Heart left ventricle (tissue), 16 donors: ENCODE results near the gene MC1R. TPM values are rescaled to one million over a fixed set of nuclear protein-coding genes. Genes with fewer than 3 reads are reported as not detected.
"Not testable (repeated sequence)": the region's sequence is repeated elsewhere in the genome, so short reads cannot be mapped to it uniquely, and the experiment has no call there.

Source experiments
- ATAC-seq, 4 donors: fragments of 200-7000 bp; cut with Tn5 transposase; one replicate each; pipeline ENCODE4 v1.9.1; 2020 to 2022; ENCODE audit warnings: moderate library complexity in 4 of 4, mild to moderate bottlenecking in 3 of 4, moderate number of reproducible peaks in 1 of 4
- DNase-seq, 5 donors: peaks; one replicate each; pipeline ENCODE4 v3.0.0-alpha.2; 2020
- H3K27ac ChIP-seq, 12 donors: fragments of 200-600 bp; sonication (generic) in 4 of 12; one replicate each; pipeline versions ENCODE4 v1.5.0 to v1.8.0; 2016 to 2022; ENCODE audit warnings: mild to moderate bottlenecking in 2 of 12
- H3K27me3 ChIP-seq, 9 donors: fragments of 200-600 bp; sonication (generic) in 2 of 9; one replicate each; pipeline versions ENCODE4 v1.5.1 to v1.8.0; 2016 to 2022; ENCODE audit warnings: mild to moderate bottlenecking in 3 of 9
- H3K36me3 ChIP-seq, 9 donors: fragments of 200-600 bp; sonication (generic) in 2 of 9; one replicate each; pipeline versions ENCODE4 v1.5.0 to v1.8.0; 2018 to 2022; ENCODE audit warnings: mild to moderate bottlenecking in 2 of 9
- H3K4me1 ChIP-seq, 12 donors: fragments of 200-600 bp; sonication (generic) in 4 of 12; one replicate each; pipeline versions ENCODE4 v1.5.0 to v1.8.0; 2016 to 2022; ENCODE audit warnings: mild to moderate bottlenecking in 3 of 12
- H3K4me3 ChIP-seq, 12 donors: fragments of 200-600 bp; sonication (generic) in 4 of 12; one replicate each; pipeline versions ENCODE4 v1.5.0 to v1.8.0; 2017 to 2022; ENCODE audit warnings: mild to moderate bottlenecking in 9 of 12, moderate library complexity in 4 of 12
- H3K9me3 ChIP-seq, 12 donors: fragments of 200-600 bp; sonication (generic) in 4 of 12; one replicate each; pipeline versions ENCODE4 v1.5.0 to v1.8.0; 2016 to 2022; ENCODE audit warnings: mild to moderate bottlenecking in 1 of 12
- POLR2A ChIP-seq, 2 donors: fragments of 450-650 bp; IDR thresholded peaks; one replicate each; pipeline ENCODE4 v1.6.1; 2017; ENCODE audit warnings: antibody characterized with exemption in 2 of 2, mild to moderate bottlenecking in 2 of 2, moderate library complexity in 2 of 2
- WGBS, 4 donors: extraction: QIAGEN DNeasy Blood & Tissue Kit in 2 of 4; methylation state at CpG; one replicate each; pipeline versions ENCODE4 v1.1.5 to v1.1.7; 2013 to 2018; 5-methylcytosine and 5-hydroxymethylcytosine counted together
- intact Hi-C, 10 donors: fragments of 100-400 bp; cut with DNase I; formaldehyde crosslinking; loops; one replicate each; pipeline versions ENCODE4 v1.11.1 to v1.14.2; 2022
- polyA plus RNA-seq, 2 donors: library from polyadenylated mRNA; stranded (reverse); fragments of 200-250 nt; gene quantifications; one replicate each; pipeline ENCODE4 v1.2.3, GENCODE V29; 2013
- total RNA-seq, 9 donors: library from RNA; depleted of rRNA in 2 of 9; stranded (reverse); fragments of >200 nt in 2 of 9; fragmentation: NEBNext Ultra II Directional in 3 of 9; extraction: Animal tissue kit (Norgen Biotek cat#: 25700) in 3 of 9; gene quantifications; one replicate each; pipeline versions ENCODE4 v1.1.0 to v1.2.4, GENCODE V29; 2016 to 2023
- TF ChIP-seq, protein P1 (sequence below), 12 donors: fragments of 200-600 bp; sonication (generic) in 4 of 12; IDR thresholded peaks; one replicate each; pipeline versions ENCODE4 v1.5.0 to v1.8.0; 2018 to 2022; ENCODE audit warnings: antibody characterized with exemption in 12 of 12, mild to moderate bottlenecking in 5 of 12
- donor health status: ischemic (EF 13 %, LVEDD 7.1; RV severe dilation, severe dysfunction).
- donor health status: healthy with polysubstance abuse.
- donor health status: DM: no; HTN: yes; CAD: no.
- donor health status: DM: no; HTN: no; CAD: no.
- donor health status: ischemic (EF 25% LVEDD 6.9; RV normal size, moderate dysfunction).
- donor health status: ischemic (EF 25% LVEDD 5.7; RV mildly dilated, moderate dysfunction).
- donor health status: healthy.
- donor health status: DM: yes; HTN: yes; CAD: no.
- donor health status: ischemic (EF 35%, LVEDD 5.7; RV mildly dilated, moderate dysfunction).
- donor health status: nonischemic (EF 11% LVEDD 7.7; RV severe dilation, severe dysfunction).
- donor health status: DM: yes; HTN: yes; CAD: no.
- donor health status: PGD.
- donor health status: ischemic (EF 29% LVEDD 5.4; RV normal size, mild dysfunction).
- donor health status: nonischemic (EF 23%, LVEDD 6.1; RV moderate dilation, normal function).

Gene MC1R
- total and polyA plus RNA-seq, 11 donors, result 0.42 to 2.1 (median 1.3) TPM

DNA sequence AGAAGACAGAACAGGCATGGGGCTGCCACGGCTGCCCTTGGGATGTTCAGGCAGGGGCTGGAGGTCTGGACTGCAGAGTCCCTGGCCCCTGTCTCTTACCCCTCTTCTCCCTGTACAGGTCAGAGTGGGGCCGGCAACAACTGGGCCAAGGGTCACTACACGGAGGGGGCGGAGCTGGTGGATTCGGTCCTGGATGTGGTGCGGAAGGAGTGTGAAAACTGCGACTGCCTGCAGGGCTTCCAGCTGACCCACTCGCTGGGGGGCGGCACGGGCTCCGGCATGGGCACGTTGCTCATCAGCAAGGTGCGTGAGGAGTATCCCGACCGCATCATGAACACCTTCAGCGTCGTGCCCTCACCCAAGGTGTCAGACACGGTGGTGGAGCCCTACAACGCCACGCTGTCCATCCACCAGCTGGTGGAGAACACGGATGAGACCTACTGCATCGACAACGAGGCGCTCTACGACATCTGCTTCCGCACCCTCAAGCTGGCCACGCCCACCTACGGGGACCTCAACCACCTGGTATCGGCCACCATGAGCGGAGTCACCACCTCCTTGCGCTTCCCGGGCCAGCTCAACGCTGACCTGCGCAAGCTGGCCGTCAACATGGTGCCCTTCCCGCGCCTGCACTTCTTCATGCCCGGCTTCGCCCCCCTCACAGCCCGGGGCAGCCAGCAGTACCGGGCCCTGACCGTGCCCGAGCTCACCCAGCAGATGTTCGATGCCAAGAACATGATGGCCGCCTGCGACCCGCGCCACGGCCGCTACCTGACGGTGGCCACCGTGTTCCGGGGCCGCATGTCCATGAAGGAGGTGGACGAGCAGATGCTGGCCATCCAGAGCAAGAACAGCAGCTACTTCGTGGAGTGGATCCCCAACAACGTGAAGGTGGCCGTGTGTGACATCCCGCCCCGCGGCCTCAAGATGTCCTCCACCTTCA, 16.2 kb downstream of the MC1R start:
- Histone ChIP-seq H3K36me3 (no peaks in the 10 kb centered on the region), H3K27me3 (no peaks in the 10 kb centered on the region), H3K4me3 (no peak overlapping the region), H3K9me3 (no peaks in the 10 kb centered on the region), H3K4me1 (no peaks in the 10 kb centered on the region), H3K27ac (no peak overlapping the region)
- 92 to 95% (median 95%) methylated on average over 52 to 61 of the region's 61 CpGs for WGBS, 4 donors
- DNase-seq, result peak in 1 of 5 donors; percentile 54
- intact Hi-C loops, result no loop called here
- TF ChIP-seq, protein P1, sequence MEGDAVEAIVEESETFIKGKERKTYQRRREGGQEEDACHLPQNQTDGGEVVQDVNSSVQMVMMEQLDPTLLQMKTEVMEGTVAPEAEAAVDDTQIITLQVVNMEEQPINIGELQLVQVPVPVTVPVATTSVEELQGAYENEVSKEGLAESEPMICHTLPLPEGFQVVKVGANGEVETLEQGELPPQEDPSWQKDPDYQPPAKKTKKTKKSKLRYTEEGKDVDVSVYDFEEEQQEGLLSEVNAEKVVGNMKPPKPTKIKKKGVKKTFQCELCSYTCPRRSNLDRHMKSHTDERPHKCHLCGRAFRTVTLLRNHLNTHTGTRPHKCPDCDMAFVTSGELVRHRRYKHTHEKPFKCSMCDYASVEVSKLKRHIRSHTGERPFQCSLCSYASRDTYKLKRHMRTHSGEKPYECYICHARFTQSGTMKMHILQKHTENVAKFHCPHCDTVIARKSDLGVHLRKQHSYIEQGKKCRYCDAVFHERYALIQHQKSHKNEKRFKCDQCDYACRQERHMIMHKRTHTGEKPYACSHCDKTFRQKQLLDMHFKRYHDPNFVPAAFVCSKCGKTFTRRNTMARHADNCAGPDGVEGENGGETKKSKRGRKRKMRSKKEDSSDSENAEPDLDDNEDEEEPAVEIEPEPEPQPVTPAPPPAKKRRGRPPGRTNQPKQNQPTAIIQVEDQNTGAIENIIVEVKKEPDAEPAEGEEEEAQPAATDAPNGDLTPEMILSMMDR (IDR thresholded peaks at IDR 0.05), result no peak
- TF ChIP-seq POLR2A (IDR thresholded peaks at IDR 0.05), result no peak
- no peak for ATAC-seq

DNA sequence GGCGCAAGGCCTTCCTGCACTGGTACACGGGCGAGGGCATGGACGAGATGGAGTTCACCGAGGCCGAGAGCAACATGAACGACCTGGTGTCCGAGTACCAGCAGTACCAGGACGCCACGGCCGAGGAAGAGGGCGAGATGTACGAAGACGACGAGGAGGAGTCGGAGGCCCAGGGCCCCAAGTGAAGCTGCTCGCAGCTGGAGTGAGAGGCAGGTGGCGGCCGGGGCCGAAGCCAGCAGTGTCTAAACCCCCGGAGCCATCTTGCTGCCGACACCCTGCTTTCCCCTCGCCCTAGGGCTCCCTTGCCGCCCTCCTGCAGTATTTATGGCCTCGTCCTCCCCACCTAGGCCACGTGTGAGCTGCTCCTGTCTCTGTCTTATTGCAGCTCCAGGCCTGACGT, 17.0 kb downstream of the MC1R start:
- H3K27me3 ChIP-seq, intact Hi-C loops, H3K27ac ChIP-seq, H3K36me3 ChIP-seq, H3K4me1 ChIP-seq, ATAC-seq, H3K4me3 ChIP-seq, H3K9me3 ChIP-seq: not testable (repeated sequence)
- 92 to 95% (median 93%) methylated on average over 25 to 27 of the region's 27 CpGs for WGBS, 4 donors
- DNase-seq, result peak in 1 of 5 donors; percentile 44

DNA sequence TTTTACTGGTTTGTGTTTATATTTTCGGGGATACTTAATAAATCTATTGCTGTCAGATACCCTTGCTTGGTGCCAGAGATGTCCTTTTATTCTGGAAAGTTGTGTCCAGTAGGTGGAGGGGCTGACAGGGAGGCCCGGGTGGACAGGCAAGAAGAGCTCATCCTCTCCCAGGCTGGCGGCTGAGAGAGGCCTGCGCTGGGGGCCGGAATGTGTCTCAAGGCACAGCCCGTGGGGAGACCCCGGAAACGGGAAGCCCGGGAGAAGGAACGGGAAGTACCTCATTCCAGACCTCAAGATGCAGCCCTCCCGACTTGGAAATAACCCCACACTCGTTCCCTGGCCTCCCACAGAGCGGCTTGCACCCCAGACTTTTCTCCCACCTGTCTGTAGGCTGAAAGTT, 17.4 kb downstream of the MC1R start:
- 78 to 87% (median 84%) methylated on average over 10 to 13 of the region's 13 CpGs for WGBS, 4 donors
- Histone ChIP-seq H3K4me3 (no peak overlapping the region), H3K9me3 (no peaks in the 10 kb centered on the region), H3K4me1 (no peaks in the 10 kb centered on the region), H3K36me3 (no peaks in the 10 kb centered on the region), H3K27me3 (no peaks in the 10 kb centered on the region), H3K27ac (no peak overlapping the region)
- peak in 1 of 5 donors; percentile 21 for DNase-seq
- no peak for ATAC-seq
- TF ChIP-seq, protein P1 (IDR thresholded peaks at IDR 0.05), result no peak
- no peak for TF ChIP-seq POLR2A (IDR thresholded peaks at IDR 0.05)
- intact Hi-C loops, result no loop called here

DNA sequence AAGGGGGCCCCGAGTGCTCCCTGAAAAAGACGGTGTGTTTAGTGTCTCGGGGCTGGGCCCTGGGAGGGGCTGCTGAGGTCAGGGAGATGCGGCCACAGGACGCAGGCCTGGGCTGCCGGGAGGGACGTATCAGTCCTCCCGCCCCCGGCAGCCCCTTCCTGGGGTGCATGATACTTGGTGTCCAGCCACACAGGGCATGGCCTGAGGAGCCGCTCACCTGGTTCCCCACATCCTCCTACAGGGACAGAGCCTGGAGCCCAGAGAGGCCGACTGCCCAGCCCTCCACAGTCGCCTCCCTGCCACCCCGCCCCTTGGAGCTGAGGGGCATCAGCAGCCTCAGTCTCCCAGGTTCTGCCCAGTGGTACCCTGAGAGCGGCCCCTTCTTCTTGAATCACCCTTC, 17.8 kb downstream of the MC1R start:
- H3K27ac ChIP-seq, result no peak overlapping the region
- TF ChIP-seq, protein P1 (IDR thresholded peaks at IDR 0.05), result no peak
- TF ChIP-seq POLR2A (IDR thresholded peaks at IDR 0.05), result no peak
- ATAC-seq (peak in 1 of 4 donors; percentile 12), DNase-seq (peak in 1 of 5 donors; percentile 47)
- H3K4me1 ChIP-seq, result no peaks in the 10 kb centered on the region
- intact Hi-C loops, result no loop called here
- WGBS, 4 donors, result 91 to 97% (median 92%) methylated on average over 6 to 14 of the region's 14 CpGs
- no peaks in the 10 kb centered on the region for H3K36me3 ChIP-seq
- no peaks in the 10 kb centered on the region for H3K9me3 ChIP-seq
- no peak overlapping the region for H3K4me3 ChIP-seq
- no peaks in the 10 kb centered on the region for H3K27me3 ChIP-seq
